ENCODE results near the gene RTRAF. TPM values are rescaled to one million over a fixed set of nuclear protein-coding genes. Genes with fewer than 3 reads are reported as not detected.

Gene RTRAF
- 183 to 197 TPM (median 193 TPM) in 3 replicates for total RNA-seq

DNA sequence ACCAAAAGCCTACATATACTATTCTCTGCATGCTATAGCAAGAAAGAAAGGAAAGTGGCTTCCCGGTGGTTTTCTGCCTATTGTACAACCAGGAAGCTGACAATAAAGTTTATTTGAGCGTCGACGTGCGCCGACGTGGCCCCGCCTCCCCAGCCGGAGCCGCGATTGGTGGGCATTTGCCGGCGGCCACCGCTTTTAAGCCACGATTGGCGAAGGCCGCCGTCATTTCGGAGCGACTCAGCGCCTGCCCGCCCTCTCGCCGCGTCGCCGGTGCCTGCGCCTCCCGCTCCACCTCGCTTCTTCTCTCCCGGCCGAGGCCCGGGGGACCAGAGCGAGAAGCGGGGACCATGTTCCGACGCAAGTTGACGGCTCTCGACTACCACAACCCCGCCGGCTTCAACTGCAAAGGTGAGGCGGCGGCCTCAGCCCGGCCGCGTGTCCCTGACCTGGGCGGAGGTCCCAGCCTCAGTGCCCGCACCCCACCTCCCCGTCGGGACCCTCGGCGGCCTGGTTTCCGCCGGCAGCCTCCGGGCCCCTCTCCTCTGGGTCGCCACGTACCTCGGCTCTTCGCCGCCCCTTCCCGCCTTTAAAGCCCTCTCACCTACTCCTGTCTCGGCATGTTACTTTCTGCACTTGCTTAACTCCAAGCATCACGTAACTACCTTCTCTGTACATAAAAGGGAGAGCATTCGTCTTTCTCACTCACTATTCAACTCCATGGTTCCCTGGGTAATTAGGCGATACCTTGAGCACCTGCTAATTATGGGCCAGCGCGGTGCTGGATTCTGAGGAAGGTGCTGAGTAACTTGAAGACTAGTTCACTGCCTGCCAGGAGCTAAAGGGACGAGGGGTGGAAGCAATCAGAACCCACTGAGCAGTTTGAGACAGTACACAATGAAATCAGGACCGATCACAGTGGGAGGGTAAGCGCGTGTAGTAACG lies at the start of gene RTRAF:
RTRAF (plus strand) TSS at position 254 of the 942 bp plus-strand sequence; CDS start at position 348, 94 bp downstream.
- Mint-ChIP-seq H3K36me3 (peaks cover 13% of the 10 kb centered on the region), H3K27ac (peak within 1 kb of the TSS; percentile 95), H3K9me3 (no peaks in the 10 kb centered on the region), H3K27me3 (ENCODE audit: low read depth) (peaks cover 11% of the 10 kb centered on the region), H3K4me1 (peaks cover 19% of the 10 kb centered on the region), H3K4me3 (peak within 1 kb of the TSS; percentile 89)
- TF ChIP-seq, protein P1, sequence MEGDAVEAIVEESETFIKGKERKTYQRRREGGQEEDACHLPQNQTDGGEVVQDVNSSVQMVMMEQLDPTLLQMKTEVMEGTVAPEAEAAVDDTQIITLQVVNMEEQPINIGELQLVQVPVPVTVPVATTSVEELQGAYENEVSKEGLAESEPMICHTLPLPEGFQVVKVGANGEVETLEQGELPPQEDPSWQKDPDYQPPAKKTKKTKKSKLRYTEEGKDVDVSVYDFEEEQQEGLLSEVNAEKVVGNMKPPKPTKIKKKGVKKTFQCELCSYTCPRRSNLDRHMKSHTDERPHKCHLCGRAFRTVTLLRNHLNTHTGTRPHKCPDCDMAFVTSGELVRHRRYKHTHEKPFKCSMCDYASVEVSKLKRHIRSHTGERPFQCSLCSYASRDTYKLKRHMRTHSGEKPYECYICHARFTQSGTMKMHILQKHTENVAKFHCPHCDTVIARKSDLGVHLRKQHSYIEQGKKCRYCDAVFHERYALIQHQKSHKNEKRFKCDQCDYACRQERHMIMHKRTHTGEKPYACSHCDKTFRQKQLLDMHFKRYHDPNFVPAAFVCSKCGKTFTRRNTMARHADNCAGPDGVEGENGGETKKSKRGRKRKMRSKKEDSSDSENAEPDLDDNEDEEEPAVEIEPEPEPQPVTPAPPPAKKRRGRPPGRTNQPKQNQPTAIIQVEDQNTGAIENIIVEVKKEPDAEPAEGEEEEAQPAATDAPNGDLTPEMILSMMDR (IDR thresholded peaks at IDR 0.05; ENCODE audit: unreplicated experiment) = no peak
- peak; percentile 92 to 94 for DNase-seq (ENCODE audit: low spot score in 2 of 2, unreplicated experiment in 2 of 2)

DNA sequence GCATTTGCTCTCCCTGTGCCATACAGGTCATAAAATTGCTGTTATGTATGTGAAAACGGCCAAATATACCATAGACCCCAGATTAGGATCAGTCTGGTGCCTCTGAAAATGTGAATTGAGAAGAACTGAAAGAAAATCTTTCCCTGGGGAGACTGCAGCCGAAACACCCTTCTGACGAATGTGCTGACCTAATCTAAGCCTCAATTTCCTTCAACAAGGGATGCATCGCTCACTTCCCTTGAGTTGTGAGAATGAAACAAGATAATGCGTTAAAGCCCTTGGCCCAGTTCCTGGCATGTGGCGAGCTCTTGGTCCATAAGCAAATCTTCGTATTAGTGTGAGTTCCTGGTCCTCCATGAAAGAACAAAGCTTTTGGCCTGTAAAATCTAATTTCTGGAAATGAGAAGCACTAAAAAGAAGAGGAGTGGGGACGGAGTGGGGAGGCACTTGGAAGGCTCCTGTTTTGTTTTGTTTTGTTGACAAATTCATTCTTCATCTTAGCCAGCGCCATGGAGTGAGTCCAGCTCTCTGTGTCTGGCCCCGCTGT lies 49.5 kb upstream of the RTRAF start:
- Mint-ChIP-seq H3K4me1 (peaks cover 12% of the 10 kb centered on the region), H3K9me3 (peaks cover 6% of the 10 kb centered on the region), H3K36me3 (peaks cover 3% of the 10 kb centered on the region), H3K27ac (peak overlapping the region; percentile 80), H3K27me3 (ENCODE audit: low read depth) (no peaks in the 10 kb centered on the region), H3K4me3 (peak overlapping the region; percentile 9)
- no peak for DNase-seq (ENCODE audit: low spot score in 2 of 2, unreplicated experiment in 2 of 2)
- TF ChIP-seq, protein P1 (IDR thresholded peaks at IDR 0.05; ENCODE audit: unreplicated experiment) = no peak

DNA sequence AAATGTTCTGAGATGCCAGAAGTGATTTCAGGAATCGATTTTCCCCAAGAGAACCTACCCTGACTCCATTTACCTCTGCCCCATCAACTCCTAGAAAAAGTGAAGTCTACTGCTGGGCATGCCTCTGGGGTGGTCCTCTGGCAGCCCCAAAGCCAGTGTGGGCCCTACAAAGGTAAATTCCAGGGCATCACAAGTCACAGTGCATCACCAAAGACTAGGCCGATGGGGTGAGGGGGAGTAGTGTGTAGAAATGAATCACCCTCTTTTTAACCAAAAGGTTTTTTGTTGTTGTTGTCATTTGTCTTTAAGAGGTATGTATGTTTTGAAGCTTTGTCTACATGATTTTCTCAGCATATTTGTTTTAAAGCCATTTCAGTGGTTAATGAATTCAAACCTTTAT lies 46.4 kb upstream of the RTRAF start:
- Mint-ChIP-seq H3K27me3 (ENCODE audit: low read depth) (peaks cover 3% of the 10 kb centered on the region), H3K4me3 (no peak overlapping the region), H3K36me3 (peaks cover 15% of the 10 kb centered on the region), H3K27ac (no peak overlapping the region), H3K4me1 (peaks cover 12% of the 10 kb centered on the region), H3K9me3 (peaks cover 34% of the 10 kb centered on the region)
- TF ChIP-seq, protein P1 (IDR thresholded peaks at IDR 0.05; ENCODE audit: unreplicated experiment) = no peak
- DNase-seq (ENCODE audit: low spot score in 2 of 2, unreplicated experiment in 2 of 2) = no peak

DNA sequence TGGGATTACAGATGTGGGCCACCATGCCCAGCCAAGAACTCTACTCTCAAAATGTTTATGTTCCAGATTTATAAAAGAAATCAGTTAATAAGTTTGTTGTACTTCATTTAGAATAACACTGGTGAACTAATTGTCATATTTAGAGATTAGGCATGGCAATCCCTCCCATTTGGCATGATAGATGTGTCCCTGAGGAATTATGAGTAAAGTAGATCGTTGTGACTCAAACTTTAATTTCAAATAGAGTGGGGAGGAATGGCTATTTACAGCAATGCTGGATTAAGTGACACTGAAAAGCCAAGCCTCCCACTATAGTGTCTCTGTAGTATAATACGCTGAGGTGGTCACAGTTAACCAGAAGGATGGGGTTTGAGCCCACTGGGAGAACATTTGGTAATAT lies 39.3 kb upstream of the RTRAF start:
- Mint-ChIP-seq H3K36me3 (peaks cover 18% of the 10 kb centered on the region), H3K27ac (no peak overlapping the region), H3K9me3 (peaks cover 31% of the 10 kb centered on the region), H3K4me3 (no peak overlapping the region), H3K4me1 (no peaks in the 10 kb centered on the region), H3K27me3 (ENCODE audit: low read depth) (peaks cover 9% of the 10 kb centered on the region)
- no peak for DNase-seq (ENCODE audit: low spot score in 2 of 2, unreplicated experiment in 2 of 2)
- TF ChIP-seq, protein P1 (IDR thresholded peaks at IDR 0.05; ENCODE audit: unreplicated experiment) = no peak

DNA sequence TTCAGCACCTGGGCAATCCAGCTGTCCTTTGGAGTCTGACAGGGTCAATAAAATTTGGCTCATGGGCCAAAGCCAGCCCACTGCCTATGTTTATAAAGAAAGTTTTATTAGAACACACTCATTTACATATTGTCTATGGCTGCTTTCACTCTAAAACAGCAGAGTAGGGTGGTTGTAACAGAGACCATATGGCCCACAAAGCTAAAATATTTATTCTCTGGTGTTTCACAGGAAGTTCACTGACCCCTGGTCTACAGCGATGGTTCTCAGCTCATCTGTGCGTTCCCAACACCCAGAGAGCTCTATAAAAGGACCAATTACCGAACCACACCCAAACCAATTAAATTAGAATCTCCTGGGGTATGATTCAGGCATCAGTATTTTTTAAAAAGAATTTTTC lies 37.7 kb upstream of the RTRAF start:
- peaks cover 6% of the 10 kb centered on the region for H3K27me3 Mint-ChIP-seq (ENCODE audit: low read depth)
- no peak overlapping the region for H3K4me3 Mint-ChIP-seq
- H3K27ac Mint-ChIP-seq = no peak overlapping the region
- peaks cover 12% of the 10 kb centered on the region for H3K36me3 Mint-ChIP-seq
- H3K9me3 Mint-ChIP-seq = peaks cover 15% of the 10 kb centered on the region
- no peak for DNase-seq (ENCODE audit: low spot score in 2 of 2, unreplicated experiment in 2 of 2)
- H3K4me1 Mint-ChIP-seq = no peaks in the 10 kb centered on the region
- TF ChIP-seq, protein P1 (IDR thresholded peaks at IDR 0.05; ENCODE audit: unreplicated experiment) = no peak

Measured in mesothelial cell of epicardium (in vitro differentiated cells).